NCI-H2107 treated with DMSO at 0.1 percent for 48 hours (cell line): ENCODE results near the gene P2RX7.

ENCODE experiments used
- DNase-seq: peaks from one replicate; lab custom pipeline; 2025; ENCODE audit not compliant: unreplicated experiment; lab: John Stamatoyannopoulos, UW

P2RX7 gene

GRCh38 chr12:121110211-121110940, 22.3 kb upstream of the P2RX7 start:
- peak; percentile 44 for DNase-seq

GRCh38 chr12:121111684-121112083, 21.0 kb upstream of the P2RX7 start:
- no peak for DNase-seq

GRCh38 chr12:121112496-121112895, 20.2 kb upstream of the P2RX7 start:
- DNase-seq, result no peak

GRCh38 chr12:121113057-121113456, 19.6 kb upstream of the P2RX7 start:
- DNase-seq, result no peak

- DNase-seq, result no peak
Observed at GRCh38 chr12:121114019-121114639, 18.5 kb upstream of the P2RX7 start.

GRCh38 chr12:121114806-121115205, 17.9 kb upstream of the P2RX7 start:
- no peak for DNase-seq

- DNase-seq, result no peak
Observed at GRCh38 chr12:121115530-121115929, 17.1 kb upstream of the P2RX7 start.

GRCh38 chr12:121116318-121117225, 16.1 kb upstream of the P2RX7 start:
- no peak for DNase-seq

GRCh38 chr12:121117226-121117777, 15.4 kb upstream of the P2RX7 start:
- DNase-seq, result no peak

GRCh38 chr12:121120323-121120722, 12.4 kb upstream of the P2RX7 start:
- DNase-seq, result no peak

GRCh38 chr12:121120989-121121755, 11.5 kb upstream of the P2RX7 start:
- DNase-seq, result no peak

GRCh38 chr12:121121805-121122204, 10.9 kb upstream of the P2RX7 start:
- no peak for DNase-seq

GRCh38 chr12:121123488-121123887, 9.2 kb upstream of the P2RX7 start:
- no peak for DNase-seq

- DNase-seq, result no peak
Observed at GRCh38 chr12:121124402-121125109, 8.1 kb upstream of the P2RX7 start.

GRCh38 chr12:121127501-121127900, 5.2 kb upstream of the P2RX7 start:
- DNase-seq, result no peak

- DNase-seq, result no peak
Observed at GRCh38 chr12:121128908-121129810, 3.5 kb upstream of the P2RX7 start.

- DNase-seq, result no peak
Observed at GRCh38 chr12:121129811-121130147, 2.9 kb upstream of the P2RX7 start.

- no peak for DNase-seq
Observed at GRCh38 chr12:121130866-121131373, 1.8 kb upstream of the P2RX7 start.

- DNase-seq, result no peak
Observed at GRCh38 chr12:121131941-121132341, 735 bp upstream of the P2RX7 start.
